Endothelial cell of umbilical vein (primary cell): ENCODE results near the gene LMTK2. TPM values are rescaled to one million over a fixed set of nuclear protein-coding genes. Genes with fewer than 3 reads are reported as not detected.
A peak's percentile ranks its signal among the peaks of the same experiment; 100 is the strongest.

Experiments
- BruUV-seq: library from RNA; stranded (reverse); fragments of 400-500 nt; replicated peaks from 2 replicates; lab custom pipeline; 2021; lab: Mats Ljungman, UMichigan
- CTCF ChIA-PET: fragments of 300-600, 350-600 bp; sonication (Branson Sonifier 250); formaldehyde crosslinking; loops from one replicate; lab custom pipeline; 2021; ENCODE audit warnings: antibody characterized with exemption, inconsistent platforms; lab: Charles Lee
- POLR2A ChIA-PET: fragments of 300-600, 350-600 bp; sonication (Branson Sonifier 250); formaldehyde crosslinking; loops from one replicate; lab custom pipeline; 2021; ENCODE audit warnings: antibody characterized with exemption, inconsistent platforms; lab: Charles Lee
- DNase-seq: peaks from one replicate; pipeline ENCODE4 v3.0.0-alpha.2; 2011; ENCODE audit warnings: low read depth, low spot score
- FAIRE-seq: peaks from 2 replicates; lab custom pipeline; 2011; peaks lifted over from hg19 to GRCh38; lab: Jason Lieb, UNC
- H2AFZ ChIP-seq: 2 replicates; pipeline ENCODE4 v1.6.0; 2012; ENCODE audit warnings: low read depth, low read length, control low read depth, inconsistent platforms
- H3K27ac ChIP-seq: 2 replicates; pipeline ENCODE4 v1.5.1; 2011; ENCODE audit warnings: low read depth, mild to moderate bottlenecking, control low read depth, low read length, moderate library complexity; ENCODE audit not compliant: insufficient read depth
- H3K27me3 ChIP-seq, 2 experiments: 2 replicates each; pipeline versions ENCODE4 v1.6.0 to v1.6.1; 2011; ENCODE audit warnings: low read length in 2 of 2, mixed read lengths in 1 of 2; ENCODE audit not compliant: control insufficient read depth in 2 of 2, insufficient read depth in 2 of 2
- H3K36me3 ChIP-seq, 2 experiments: 2 replicates in 1 of 2; 3 replicates in 1 of 2; pipeline ENCODE4 v1.5.1; 2011; ENCODE audit warnings: low read length in 2 of 2, mild to moderate bottlenecking in 1 of 2, moderate library complexity in 1 of 2; ENCODE audit not compliant: control insufficient read depth in 2 of 2, insufficient read depth in 2 of 2; ENCODE audit errors: extremely low read depth in 1 of 2
- H3K4me1 ChIP-seq: 3 replicates; pipeline ENCODE4 v1.5.1; 2011; ENCODE audit warnings: mild to moderate bottlenecking, low read length; ENCODE audit not compliant: control insufficient read depth, insufficient read depth; ENCODE audit errors: extremely low read depth
- H3K4me2 ChIP-seq: 2 replicates; pipeline ENCODE4 v1.6.1; 2011; ENCODE audit warnings: low read length, control low read depth, mixed read lengths; ENCODE audit not compliant: insufficient read depth
- H3K4me3 ChIP-seq, 3 experiments: fragments of 200-600 bp in 1 of 3; sonication (generic), shearing (Covaris generic) in 1 of 3; replicated peaks in 1 of 3; 2 replicates each; pipeline ENCODE4 v1.5.1; 2011 to 2016; ENCODE audit warnings: control low read depth in 3 of 3, low read length in 3 of 3, mild to moderate bottlenecking in 2 of 3, inconsistent platforms in 1 of 3, low read depth in 1 of 3, moderate library complexity in 1 of 3; ENCODE audit not compliant: insufficient read depth in 1 of 3
- H3K79me2 ChIP-seq: 2 replicates; pipeline ENCODE4 v1.6.0; 2012; ENCODE audit warnings: low read length, inconsistent platforms; ENCODE audit not compliant: control insufficient read depth, insufficient read depth
- H3K9ac ChIP-seq: replicated peaks from 2 replicates; pipeline ENCODE3; 2011; ENCODE audit warnings: low read length, control low read depth; ENCODE audit not compliant: insufficient read depth; ENCODE audit errors: extremely low read depth
- H3K9me1 ChIP-seq: replicated peaks from 3 replicates; pipeline ENCODE4 v1.6.0; 2011; ENCODE audit warnings: mild to moderate bottlenecking, low read length; ENCODE audit not compliant: control insufficient read depth, insufficient read depth; ENCODE audit errors: extremely low read depth
- H3K9me3 ChIP-seq: replicated peaks from 2 replicates; pipeline ENCODE4 v1.5.1; 2012; ENCODE audit warnings: low read length, inconsistent platforms; ENCODE audit not compliant: control insufficient read depth, insufficient read depth
- H4K20me1 ChIP-seq: replicated peaks from 2 replicates; pipeline ENCODE3; 2011; ENCODE audit warnings: mild to moderate bottlenecking, low read length; ENCODE audit not compliant: control insufficient read depth, insufficient read depth; ENCODE audit errors: extremely low read depth
- FOS ChIP-seq: IDR thresholded peaks from 2 replicates; pipeline ENCODE4 v1.6.1; 2011; ENCODE audit warnings: mild to moderate bottlenecking, low read length, moderate library complexity, borderline replicate concordance; ENCODE audit not compliant: insufficient read depth
- GATA2 ChIP-seq: IDR thresholded peaks from 2 replicates; pipeline ENCODE4 v1.7.0; 2011; ENCODE audit warnings: low read depth, mild to moderate bottlenecking, moderate library complexity, mixed read lengths, low read length; ENCODE audit not compliant: insufficient read length, insufficient read depth
- POLR2AphosphoS5 ChIP-seq: IDR thresholded peaks from 2 replicates; pipeline ENCODE4 v1.6.1; 2012; ENCODE audit warnings: low read depth, mild to moderate bottlenecking, control low read depth, low read length, moderate library complexity; ENCODE audit not compliant: insufficient read depth
- dilution Hi-C: fragments of 300-500 bp; cut with MboI; formaldehyde crosslinking; loops from one replicate; pipeline ENCODE4 v1.15.0; 2019; ENCODE audit warnings: low sequenced_read_pairs; ENCODE audit not compliant: extremely low pct_ligation_motif_present
- intact Hi-C: fragments of 100-400 bp; cut with micrococcal nuclease; formaldehyde crosslinking; loops from one replicate; pipeline ENCODE4 v1.10.0; 2022
- polyA plus RNA-seq, 4 experiments: library from polyadenylated mRNA; depleted of rRNA in 3 of 4; stranded (reverse) in 3 of 4; unstranded in 1 of 4; fragments of >200 nt; gene quantifications; 2 replicates each; pipeline versions ENCODE4 v1.2.1 to v1.2.3, GENCODE V29; 2011 to 2012; ENCODE audit warnings: missing spikeins in 1 of 4
- total RNA-seq: library from RNA; stranded (reverse); gene quantifications from 2 replicates; pipeline ENCODE4 v1.2.3, GENCODE V29; 2021
- TF ChIP-seq, protein P1 (sequence below), 2 donors: IDR thresholded peaks; 1 replicate in 1 of 2; 2 replicates in 1 of 2; pipeline ENCODE4 v1.5.1; 2011; ENCODE audit warnings: low read length in 2 of 2, mild to moderate bottlenecking in 2 of 2, moderate library complexity in 2 of 2, control low read depth in 1 of 2, inconsistent platforms in 1 of 2, low read depth in 1 of 2; ENCODE audit not compliant: insufficient read depth in 1 of 2; ENCODE audit errors: extremely low read depth in 1 of 2

The LMTK2 gene
- total and polyA plus RNA-seq, 2 donors (not counting 3 experiments of a cell fraction or from before 2014, with no cell fraction given) = 5.9 to 13.8 TPM

DNA sequence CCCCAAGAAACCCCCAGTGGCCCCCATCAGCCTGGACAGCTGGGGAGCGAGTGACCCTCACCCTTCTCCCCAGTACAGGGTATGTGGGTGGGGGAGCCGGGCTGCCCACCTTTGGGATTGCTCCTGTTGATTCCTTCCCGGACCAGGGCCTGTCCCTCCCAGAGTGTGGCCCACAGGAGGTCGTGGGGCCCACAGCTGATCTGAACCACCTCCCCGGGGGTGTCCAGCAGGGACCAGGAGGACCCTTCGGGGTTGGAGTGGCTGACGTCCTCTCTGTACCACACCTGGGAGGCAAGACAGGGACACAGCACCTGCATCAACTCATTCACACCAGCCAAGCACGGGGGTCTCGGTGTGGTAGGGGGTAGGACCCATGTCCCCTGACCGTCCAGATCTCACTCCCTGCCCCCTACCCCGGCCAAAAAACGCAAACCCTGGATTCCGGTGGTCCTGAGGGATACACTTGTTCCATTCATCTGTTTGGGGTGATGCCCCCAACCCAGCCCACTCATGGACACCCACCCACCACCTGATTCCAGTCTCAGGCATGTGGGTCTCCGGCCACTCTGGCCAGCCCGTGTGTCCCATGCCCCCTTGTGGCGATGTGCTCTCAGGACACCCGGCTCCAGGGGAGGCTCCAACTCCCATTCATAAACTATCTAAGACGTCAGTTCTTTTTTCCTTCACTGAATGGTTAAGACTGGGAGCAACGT, 134.5 kb downstream of the LMTK2 start:
- Histone ChIP-seq H3K4me1 (peaks cover 12% of the 10 kb centered on the region), H3K27ac (no peak overlapping the region), H3K4me2 (no peak overlapping the region), H2AFZ (no peak overlapping the region), H3K4me3 (no peak overlapping the region), H3K9me3 (no peaks in the 10 kb centered on the region), H4K20me1 (no peaks in the 10 kb centered on the region), H3K9me1 (no peaks in the 10 kb centered on the region), H3K36me3 (peaks cover 8 to 33% of the 10 kb centered on the region in 2 experiments), H3K79me2 (peaks cover 5% of the 10 kb centered on the region), H3K27me3 (no peaks in the 10 kb centered on the region), H3K9ac (no peak overlapping the region)
- DNase-seq (peak; percentile 54), FAIRE-seq (peak; percentile 73)
- dilution Hi-C loops = no loop called here
- POLR2A ChIA-PET = no interaction called here
- BruUV-seq = no TSS peak
- CTCF ChIA-PET = interaction anchor here (0.7 to 1.1 kb wide), 2 partner anchors 13 to 25 kb away, joined by 3 read pairs; no protein-coding TSS in a partner anchor
- no peak for TF ChIP-seq POLR2AphosphoS5
- TF ChIP-seq FOS = no peak
- no peak for TF ChIP-seq GATA2
- TF ChIP-seq, protein P1, sequence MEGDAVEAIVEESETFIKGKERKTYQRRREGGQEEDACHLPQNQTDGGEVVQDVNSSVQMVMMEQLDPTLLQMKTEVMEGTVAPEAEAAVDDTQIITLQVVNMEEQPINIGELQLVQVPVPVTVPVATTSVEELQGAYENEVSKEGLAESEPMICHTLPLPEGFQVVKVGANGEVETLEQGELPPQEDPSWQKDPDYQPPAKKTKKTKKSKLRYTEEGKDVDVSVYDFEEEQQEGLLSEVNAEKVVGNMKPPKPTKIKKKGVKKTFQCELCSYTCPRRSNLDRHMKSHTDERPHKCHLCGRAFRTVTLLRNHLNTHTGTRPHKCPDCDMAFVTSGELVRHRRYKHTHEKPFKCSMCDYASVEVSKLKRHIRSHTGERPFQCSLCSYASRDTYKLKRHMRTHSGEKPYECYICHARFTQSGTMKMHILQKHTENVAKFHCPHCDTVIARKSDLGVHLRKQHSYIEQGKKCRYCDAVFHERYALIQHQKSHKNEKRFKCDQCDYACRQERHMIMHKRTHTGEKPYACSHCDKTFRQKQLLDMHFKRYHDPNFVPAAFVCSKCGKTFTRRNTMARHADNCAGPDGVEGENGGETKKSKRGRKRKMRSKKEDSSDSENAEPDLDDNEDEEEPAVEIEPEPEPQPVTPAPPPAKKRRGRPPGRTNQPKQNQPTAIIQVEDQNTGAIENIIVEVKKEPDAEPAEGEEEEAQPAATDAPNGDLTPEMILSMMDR (IDR thresholded peaks at IDR 0.05; ENCODE audit: extremely low read depth in 1 of 2, insufficient read depth in 1 of 2, low read depth in 1 of 2, low read length in 2 of 2) = peak; percentile 86 to 93
- intact Hi-C loops = loop anchor here (1.0 kb wide), 3 partner anchors 73 to 220 kb away; partner anchors contain the start of gene LMTK2
